Cardiac muscle cell (in vitro differentiated cells and primary cell): Measurements from ENCODE around the gene ADCY6. TPM values are rescaled to one million over a fixed set of nuclear protein-coding genes. Genes with fewer than 3 reads are reported as not detected.

Source experiments
- DNase-seq, 2 donors: peaks; one replicate each; pipeline versions ENCODE4 v3.0.0 to v3.0.0-alpha.2; 2010 to 2017; ENCODE audit warnings: low read depth in 1 of 2, low spot score in 1 of 2
- H3K27ac ChIP-seq: fragments of 200-600 bp; sonication (generic); 2 replicates; pipeline ENCODE4 v1.5.1; 2016
- H3K27me3 ChIP-seq: fragments of 200-600 bp; sonication (generic); 2 replicates; pipeline ENCODE4 v1.6.0; 2016; ENCODE audit warnings: control low read depth
- H3K36me3 ChIP-seq: fragments of 200-600 bp; sonication (generic); 2 replicates; pipeline ENCODE4 v1.5.1; 2016; ENCODE audit warnings: control low read depth
- H3K4me1 ChIP-seq: fragments of 200-600 bp; sonication (generic); 2 replicates; pipeline ENCODE4 v1.8.1; 2017; ENCODE audit warnings: low read depth, mild to moderate bottlenecking, mixed run types
- H3K4me3 ChIP-seq: fragments of 200-600 bp; sonication (generic); 2 replicates; pipeline ENCODE4 v1.5.1; 2016; ENCODE audit warnings: mild to moderate bottlenecking
- H3K9me3 ChIP-seq: fragments of 200-600 bp; sonication (generic); 2 replicates; pipeline ENCODE4 v1.5.1; 2017; ENCODE audit warnings: low read depth, mild to moderate bottlenecking, control low read depth
- polyA plus RNA-seq: library from polyadenylated mRNA; unstranded; fragments of >200 nt; fragmentation: Nextera tagmentation; extraction: Ambion mirVana; gene quantifications from 2 replicates; pipeline ENCODE4 v1.2.1, GENCODE V29; 2016
- total RNA-seq: library from RNA; depleted of rRNA; stranded (reverse); fragments of >200 nt; gene quantifications from 2 replicates; pipeline ENCODE4 v1.2.3, GENCODE V29; 2016
- TF ChIP-seq, protein P1 (sequence below): IDR thresholded peaks from 2 replicates; pipeline ENCODE4 v1.5.1; 2012; ENCODE audit warnings: low read depth, mild to moderate bottlenecking, low read length

ADCY6 gene
- total and polyA plus RNA-seq, 2 experiments from 2014 or later: 38.1 to 60.1 TPM

DNA sequence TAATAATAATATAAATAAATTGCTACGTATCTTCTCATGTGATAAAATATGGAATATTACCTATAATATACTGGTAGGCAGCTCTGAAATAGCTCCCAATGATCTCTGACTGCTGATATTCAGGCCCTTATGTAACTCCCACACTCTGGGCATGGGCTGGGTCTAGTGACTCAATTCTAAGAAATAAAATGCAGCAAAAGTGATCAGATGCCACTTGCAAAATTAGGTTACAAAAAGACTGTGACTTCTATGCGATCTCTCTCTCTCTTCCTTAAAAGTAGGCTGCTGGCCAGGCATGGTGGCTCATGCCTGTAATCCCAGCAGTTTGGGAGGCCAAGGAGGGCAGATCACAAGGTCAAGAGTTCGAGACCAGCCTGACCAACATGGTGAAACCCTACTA, 19.1 kb upstream of the ADCY6 start:
- Histone ChIP-seq H3K27ac (no peak overlapping the region), H3K4me3 (no peak overlapping the region), H3K4me1 (peaks cover 7% of the 10 kb centered on the region), H3K9me3 (no peaks in the 10 kb centered on the region), H3K36me3 (no peaks in the 10 kb centered on the region), H3K27me3 (no peaks in the 10 kb centered on the region)
- no peak for DNase-seq
- TF ChIP-seq, protein P1, sequence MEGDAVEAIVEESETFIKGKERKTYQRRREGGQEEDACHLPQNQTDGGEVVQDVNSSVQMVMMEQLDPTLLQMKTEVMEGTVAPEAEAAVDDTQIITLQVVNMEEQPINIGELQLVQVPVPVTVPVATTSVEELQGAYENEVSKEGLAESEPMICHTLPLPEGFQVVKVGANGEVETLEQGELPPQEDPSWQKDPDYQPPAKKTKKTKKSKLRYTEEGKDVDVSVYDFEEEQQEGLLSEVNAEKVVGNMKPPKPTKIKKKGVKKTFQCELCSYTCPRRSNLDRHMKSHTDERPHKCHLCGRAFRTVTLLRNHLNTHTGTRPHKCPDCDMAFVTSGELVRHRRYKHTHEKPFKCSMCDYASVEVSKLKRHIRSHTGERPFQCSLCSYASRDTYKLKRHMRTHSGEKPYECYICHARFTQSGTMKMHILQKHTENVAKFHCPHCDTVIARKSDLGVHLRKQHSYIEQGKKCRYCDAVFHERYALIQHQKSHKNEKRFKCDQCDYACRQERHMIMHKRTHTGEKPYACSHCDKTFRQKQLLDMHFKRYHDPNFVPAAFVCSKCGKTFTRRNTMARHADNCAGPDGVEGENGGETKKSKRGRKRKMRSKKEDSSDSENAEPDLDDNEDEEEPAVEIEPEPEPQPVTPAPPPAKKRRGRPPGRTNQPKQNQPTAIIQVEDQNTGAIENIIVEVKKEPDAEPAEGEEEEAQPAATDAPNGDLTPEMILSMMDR: no peak

DNA sequence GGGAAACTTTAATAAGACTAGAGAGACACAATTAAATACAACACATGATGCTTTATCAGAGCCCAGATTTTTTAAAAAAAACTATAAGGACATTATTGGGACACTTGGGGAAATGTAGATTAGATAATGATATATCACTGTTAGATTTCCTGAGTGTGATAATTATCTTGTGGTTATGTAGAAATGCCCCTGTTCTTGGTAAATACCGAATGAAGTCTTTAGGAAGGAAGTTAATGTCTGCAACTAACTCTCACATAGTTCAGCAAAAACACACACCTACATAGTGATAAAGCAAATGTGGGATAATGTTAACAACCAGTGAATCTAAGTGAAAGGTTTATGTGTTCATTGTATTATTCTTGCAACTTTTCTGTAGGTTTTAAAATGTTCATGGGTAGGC, 14.8 kb upstream of the ADCY6 start:
- no peaks in the 10 kb centered on the region for H3K27me3 ChIP-seq
- H3K4me1 ChIP-seq: no peaks in the 10 kb centered on the region
- H3K36me3 ChIP-seq: no peaks in the 10 kb centered on the region
- DNase-seq: no peak
- H3K9me3 ChIP-seq: no peaks in the 10 kb centered on the region
- TF ChIP-seq, protein P1: no peak
- H3K27ac ChIP-seq: no peak overlapping the region
- no peak overlapping the region for H3K4me3 ChIP-seq

DNA sequence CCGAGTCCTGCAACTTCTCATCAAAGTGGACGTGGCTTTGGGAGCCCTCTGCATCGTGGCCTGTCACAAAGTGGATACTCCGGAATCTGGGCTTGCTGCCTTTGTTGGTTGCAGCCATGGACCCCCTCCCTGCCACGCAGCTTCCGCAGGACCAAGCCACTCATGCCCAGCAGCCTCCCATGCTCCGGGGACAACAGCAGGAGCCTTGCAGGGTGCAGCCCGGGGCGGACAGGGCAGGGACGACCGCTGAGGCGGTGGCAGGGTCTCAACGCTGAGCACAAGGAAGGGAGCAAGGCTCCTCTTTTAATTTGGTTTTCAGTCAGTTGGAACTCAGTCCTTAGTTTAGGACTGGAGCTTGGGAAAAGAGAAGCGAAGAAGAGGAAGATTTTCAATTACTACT, 12.1 kb upstream of the ADCY6 start:
- H3K36me3 ChIP-seq: no peaks in the 10 kb centered on the region
- no peak for DNase-seq
- no peaks in the 10 kb centered on the region for H3K9me3 ChIP-seq
- no peaks in the 10 kb centered on the region for H3K27me3 ChIP-seq
- TF ChIP-seq, protein P1: no peak
- H3K27ac ChIP-seq: no peak overlapping the region
- no peaks in the 10 kb centered on the region for H3K4me1 ChIP-seq
- no peak overlapping the region for H3K4me3 ChIP-seq

GRCh38 chr12:48800457-48800856, 11.6 kb upstream of the ADCY6 start:
- Histone ChIP-seq H3K27ac (no peak overlapping the region), H3K4me1 (no peaks in the 10 kb centered on the region), H3K9me3 (no peaks in the 10 kb centered on the region), H3K4me3 (no peak overlapping the region), H3K27me3 (no peaks in the 10 kb centered on the region), H3K36me3 (no peaks in the 10 kb centered on the region)
- DNase-seq: no peak
- TF ChIP-seq, protein P1: no peak

- Histone ChIP-seq H3K9me3 (no peaks in the 10 kb centered on the region), H3K4me1 (no peaks in the 10 kb centered on the region), H3K27ac (no peak overlapping the region), H3K4me3 (no peak overlapping the region), H3K27me3 (no peaks in the 10 kb centered on the region), H3K36me3 (no peaks in the 10 kb centered on the region)
- no peak for DNase-seq
- TF ChIP-seq, protein P1: no peak
These were observed 8.1 kb upstream of the ADCY6 start for GRCh38 chr12:48796976-48797375.
